ENCODE data around the gene TMEM184A.

TMEM184A gene

GRCh38 chr7:1498370-1499305 lies 57.4 kb downstream of the TMEM184A start:
- Histone ChIP-seq H3K9me3 (ENCODE audit: control insufficient read depth, low read length) (no peaks in the 10 kb centered on the region), H3K4me3 (ENCODE audit: extremely low read depth, insufficient read depth, low read length, poor library complexity, severe bottlenecking) (no peak overlapping the region), H3K27ac (ENCODE audit: low read depth, low read length, severe bottlenecking) (no peak overlapping the region), H3K36me3 (ENCODE audit: control insufficient read depth, insufficient read depth, low read length) (peaks cover 74% of the 10 kb centered on the region), H3K4me1 (ENCODE audit: control insufficient read depth, insufficient read depth, low read length, poor library complexity, severe bottlenecking) (no peaks in the 10 kb centered on the region)
- 98 to 99% methylated on average over 36 of the region's 62 CpGs for WGBS, 2 experiments (ENCODE audit: insufficient coverage in 2 of 2)

- WGBS, 2 experiments (ENCODE audit: insufficient coverage in 2 of 2) = 94 to 95% methylated on average over 34 to 36 of the region's 37 CpGs
- Histone ChIP-seq H3K27ac (ENCODE audit: low read depth, low read length, severe bottlenecking) (no peak overlapping the region), H3K4me1 (ENCODE audit: control insufficient read depth, insufficient read depth, low read length, poor library complexity, severe bottlenecking) (no peaks in the 10 kb centered on the region), H3K9me3 (ENCODE audit: control insufficient read depth, low read length) (no peaks in the 10 kb centered on the region), H3K36me3 (ENCODE audit: control insufficient read depth, insufficient read depth, low read length) (peaks cover 77% of the 10 kb centered on the region), H3K4me3 (ENCODE audit: extremely low read depth, insufficient read depth, low read length, poor library complexity, severe bottlenecking) (no peak overlapping the region)
Observed at GRCh38 chr7:1497293-1497927, 58.6 kb downstream of the TMEM184A start.

- Histone ChIP-seq H3K4me3 (ENCODE audit: extremely low read depth, insufficient read depth, low read length, poor library complexity, severe bottlenecking) (no peak overlapping the region), H3K9me3 (ENCODE audit: control insufficient read depth, low read length) (no peaks in the 10 kb centered on the region), H3K4me1 (ENCODE audit: control insufficient read depth, insufficient read depth, low read length, poor library complexity, severe bottlenecking) (no peaks in the 10 kb centered on the region), H3K27ac (ENCODE audit: low read depth, low read length, severe bottlenecking) (no peak overlapping the region), H3K36me3 (ENCODE audit: control insufficient read depth, insufficient read depth, low read length) (peaks cover 77% of the 10 kb centered on the region)
- 96 to 97% methylated on average over 32 to 33 of the region's 33 CpGs for WGBS, 2 experiments (ENCODE audit: insufficient coverage in 2 of 2)
Observed at GRCh38 chr7:1496531-1497292, 59.3 kb downstream of the TMEM184A start.

- Histone ChIP-seq H3K4me1 (ENCODE audit: control insufficient read depth, insufficient read depth, low read length, poor library complexity, severe bottlenecking) (no peaks in the 10 kb centered on the region), H3K36me3 (ENCODE audit: control insufficient read depth, insufficient read depth, low read length) (peaks cover 80% of the 10 kb centered on the region), H3K9me3 (ENCODE audit: control insufficient read depth, low read length) (no peaks in the 10 kb centered on the region), H3K4me3 (ENCODE audit: extremely low read depth, insufficient read depth, low read length, poor library complexity, severe bottlenecking) (no peak overlapping the region), H3K27ac (ENCODE audit: low read depth, low read length, severe bottlenecking) (no peak overlapping the region)
- 92 to 96% methylated on average over 20 to 28 of the region's 34 CpGs for WGBS, 2 experiments (ENCODE audit: insufficient coverage in 2 of 2)
Observed at GRCh38 chr7:1495564-1496242, 60.3 kb downstream of the TMEM184A start.

- 97 to 99% methylated on average over 14 to 23 of the region's 27 CpGs for whole genome bisulfite sequencing, 2 experiments (ENCODE audit: insufficient coverage in 2 of 2)
- no peaks in the 10 kb centered on the region for H3K9me3 ChIP-seq (ENCODE audit: control insufficient read depth, low read length)
- peaks cover 79% of the 10 kb centered on the region for H3K36me3 ChIP-seq (ENCODE audit: control insufficient read depth, insufficient read depth, low read length)
- no peak overlapping the region for H3K27ac ChIP-seq (ENCODE audit: low read depth, low read length, severe bottlenecking)
- H3K4me1 ChIP-seq (ENCODE audit: control insufficient read depth, insufficient read depth, low read length, poor library complexity, severe bottlenecking) = no peaks in the 10 kb centered on the region
- no peak overlapping the region for H3K4me3 ChIP-seq (ENCODE audit: extremely low read depth, insufficient read depth, low read length, poor library complexity, severe bottlenecking)
Observed at GRCh38 chr7:1494866-1495563, 61.0 kb downstream of the TMEM184A start.

- Histone ChIP-seq H3K4me1 (ENCODE audit: control insufficient read depth, insufficient read depth, low read length, poor library complexity, severe bottlenecking) (no peaks in the 10 kb centered on the region), H3K9me3 (ENCODE audit: control insufficient read depth, low read length) (no peaks in the 10 kb centered on the region), H3K4me3 (ENCODE audit: extremely low read depth, insufficient read depth, low read length, poor library complexity, severe bottlenecking) (no peak overlapping the region), H3K27ac (ENCODE audit: low read depth, low read length, severe bottlenecking) (no peak overlapping the region), H3K36me3 (ENCODE audit: control insufficient read depth, insufficient read depth, low read length) (peaks cover 80% of the 10 kb centered on the region)
- 93 to 95% methylated on average over 23 to 25 of the region's 25 CpGs for WGBS, 2 experiments (ENCODE audit: insufficient coverage in 2 of 2)
Observed at GRCh38 chr7:1494447-1494846, 61.6 kb downstream of the TMEM184A start.

GRCh38 chr7:1493571-1493970 lies 62.4 kb downstream of the TMEM184A start:
- Histone ChIP-seq H3K9me3 (ENCODE audit: control insufficient read depth, low read length) (no peaks in the 10 kb centered on the region), H3K4me3 (ENCODE audit: extremely low read depth, insufficient read depth, low read length, poor library complexity, severe bottlenecking) (no peak overlapping the region), H3K4me1 (ENCODE audit: control insufficient read depth, insufficient read depth, low read length, poor library complexity, severe bottlenecking) (no peaks in the 10 kb centered on the region), H3K27ac (ENCODE audit: low read depth, low read length, severe bottlenecking) (no peak overlapping the region), H3K36me3 (ENCODE audit: control insufficient read depth, insufficient read depth, low read length) (peaks cover 86% of the 10 kb centered on the region)
- 97% methylated on average over 26 of the region's 26 CpGs for WGBS, 2 experiments (ENCODE audit: insufficient coverage in 2 of 2)

DNA sequence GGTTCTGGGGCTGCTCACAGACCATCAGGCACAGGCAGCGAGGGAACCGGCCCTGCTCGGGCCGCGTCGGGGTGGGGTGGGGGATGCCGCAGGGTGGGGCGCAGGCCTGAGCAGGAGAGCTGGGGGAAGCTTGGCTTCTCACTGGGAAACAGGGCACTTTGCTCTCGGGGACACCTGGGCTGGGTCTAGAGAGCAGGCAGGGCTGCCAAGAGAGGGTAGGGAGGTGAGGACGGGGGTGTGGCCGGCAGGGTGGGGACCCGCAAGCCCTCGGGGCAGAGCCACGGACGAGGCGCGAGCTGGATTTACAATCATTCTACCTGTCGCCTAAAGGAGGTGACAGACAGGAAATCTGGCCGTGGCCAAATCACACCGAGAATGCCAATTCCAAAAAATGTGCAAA lies 62.9 kb downstream of the TMEM184A start:
- WGBS, 2 experiments (ENCODE audit: insufficient coverage in 2 of 2) = 98 to 99% methylated on average over 10 to 19 of the region's 20 CpGs
- Histone ChIP-seq H3K9me3 (ENCODE audit: control insufficient read depth, low read length) (no peaks in the 10 kb centered on the region), H3K36me3 (ENCODE audit: control insufficient read depth, insufficient read depth, low read length) (peaks cover 86% of the 10 kb centered on the region), H3K4me1 (ENCODE audit: control insufficient read depth, insufficient read depth, low read length, poor library complexity, severe bottlenecking) (no peaks in the 10 kb centered on the region), H3K4me3 (ENCODE audit: extremely low read depth, insufficient read depth, low read length, poor library complexity, severe bottlenecking) (no peak overlapping the region), H3K27ac (ENCODE audit: low read depth, low read length, severe bottlenecking) (no peak overlapping the region)

DNA sequence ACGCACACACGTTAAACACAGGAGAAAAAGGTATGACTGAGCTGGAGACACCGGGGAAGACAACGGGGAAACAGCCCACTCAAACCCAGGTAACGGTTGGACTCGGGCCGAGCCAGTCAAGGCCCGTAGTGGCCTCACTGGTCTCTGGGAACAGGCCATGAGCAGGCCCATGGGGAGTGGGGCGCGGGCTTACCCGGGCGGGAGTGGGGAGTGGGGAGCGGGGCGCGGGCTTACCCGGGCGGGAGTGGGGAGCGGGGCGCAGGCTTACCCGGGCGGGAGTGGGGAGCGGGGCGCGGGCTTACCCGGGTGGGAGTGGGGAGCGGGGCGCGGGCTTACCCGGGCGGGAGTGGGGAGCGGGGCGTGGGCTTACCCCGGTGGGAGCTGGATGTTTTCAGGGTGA lies 63.4 kb downstream of the TMEM184A start:
- Histone ChIP-seq H3K27ac (ENCODE audit: low read depth, low read length, severe bottlenecking) (no peak overlapping the region), H3K36me3 (ENCODE audit: control insufficient read depth, insufficient read depth, low read length) (peaks cover 84% of the 10 kb centered on the region), H3K4me1 (ENCODE audit: control insufficient read depth, insufficient read depth, low read length, poor library complexity, severe bottlenecking) (no peaks in the 10 kb centered on the region), H3K4me3 (ENCODE audit: extremely low read depth, insufficient read depth, low read length, poor library complexity, severe bottlenecking) (no peak overlapping the region), H3K9me3 (ENCODE audit: control insufficient read depth, low read length) (no peaks in the 10 kb centered on the region)
- WGBS, 2 experiments (ENCODE audit: insufficient coverage in 2 of 2) = 85 to 95% methylated on average over 12 to 18 of the region's 33 CpGs

Measured in mesodermal cell (in vitro differentiated cells).